Epithelial cell of esophagus (primary cell): ENCODE results near the gene WNT10A.
A peak's percentile ranks its signal among the peaks of the same experiment; 100 is the strongest.

Experiments
- DNase-seq: peaks from one replicate; pipeline ENCODE4 v3.0.0; 2010; ENCODE audit warnings: low read depth
- H3K4me3 ChIP-seq: 2 replicates; pipeline ENCODE4 v1.5.1; 2011; ENCODE audit warnings: mild to moderate bottlenecking, low read length, control low read depth
- CTCF ChIP-seq: IDR thresholded peaks from 2 replicates; pipeline ENCODE4 v1.5.1; 2011; ENCODE audit warnings: low read depth, mild to moderate bottlenecking, low read length, control low read depth, inconsistent platforms; ENCODE audit not compliant: insufficient read depth; ENCODE audit errors: missing control alignments

WNT10A gene

GRCh38 chr2:218852911-218853667, 27.6 kb upstream of the WNT10A start:
- H3K4me3 ChIP-seq, result no peak overlapping the region
- peak; percentile 81 for TF ChIP-seq CTCF
- DNase-seq, result peak; percentile 69

GRCh38 chr2:218853766-218854165, 26.9 kb upstream of the WNT10A start:
- DNase-seq, result peak; percentile 66
- H3K4me3 ChIP-seq, result no peak overlapping the region
- TF ChIP-seq CTCF, result no peak

GRCh38 chr2:218854860-218855259, 25.8 kb upstream of the WNT10A start:
- no peak overlapping the region for H3K4me3 ChIP-seq
- no peak for DNase-seq
- no peak for TF ChIP-seq CTCF

GRCh38 chr2:218855305-218856166, 25.1 kb upstream of the WNT10A start:
- no peak for DNase-seq
- H3K4me3 ChIP-seq, result no peak overlapping the region
- no peak for TF ChIP-seq CTCF

- no peak for DNase-seq
- TF ChIP-seq CTCF, result no peak
- H3K4me3 ChIP-seq, result no peak overlapping the region
These were observed 24.3 kb upstream of the WNT10A start for GRCh38 chr2:218856167-218856895.

- H3K4me3 ChIP-seq, result no peak overlapping the region
- TF ChIP-seq CTCF, result no peak
- DNase-seq, result no peak
These were observed 23.8 kb upstream of the WNT10A start for GRCh38 chr2:218856896-218857243.
